ENCODE results near the gene CDCP1. TPM values are rescaled to one million over a fixed set of nuclear protein-coding genes. Genes with fewer than 3 reads are reported as not detected.
A peak's percentile ranks its signal among the peaks of the same experiment; 100 is the strongest.
"Not testable (repeated sequence)": the region's sequence is repeated elsewhere in the genome, so short reads cannot be mapped to it uniquely, and the experiment has no call there.

The CDCP1 gene
- total and polyA plus RNA-seq, 7 donors = 0.01 to 1.4 (median 0.27) TPM

DNA sequence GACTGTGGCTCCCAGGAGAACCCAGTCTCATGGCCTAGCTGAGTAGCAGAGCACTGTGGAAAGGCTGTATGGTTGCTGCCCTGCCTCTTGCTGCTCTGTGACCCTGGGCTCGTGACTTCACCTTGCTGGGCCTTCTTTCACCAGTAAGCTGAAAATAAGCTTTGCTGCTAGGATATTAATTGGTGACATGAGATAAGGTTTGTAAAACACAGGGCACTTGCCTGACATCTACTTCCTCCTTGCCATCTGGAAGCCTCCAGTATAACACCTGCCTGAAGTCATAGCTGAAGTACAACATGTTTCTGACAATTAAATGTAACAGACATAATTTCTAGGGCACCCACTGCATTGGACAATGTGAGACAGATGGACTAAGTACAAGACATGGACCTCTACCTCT lies 66.5 kb downstream of the CDCP1 start:
- WGBS, 3 donors = 73 to 89% (median 84%) methylated on average over 1 of the region's 1 CpG
- intact Hi-C loops (cut with DNase I) = no loop called here
- Histone ChIP-seq H3K27ac (no peak overlapping the region), H3K4me3 (no peak overlapping the region), H3K36me3 (ENCODE audit: insufficient read depth in 1 of 2, low read depth in 1 of 2) (no peaks in the 10 kb centered on the region), H3K27me3 (ENCODE audit: insufficient read depth in 3 of 3, low read length in 2 of 3) (no peaks in the 10 kb centered on the region), H3K4me1 (no peaks in the 10 kb centered on the region), H3K9me3 (no peaks in the 10 kb centered on the region)
- no peak for ATAC-seq
- no peak for TF ChIP-seq CTCF (IDR thresholded peaks at IDR 0.05)
- no peak for DNase-seq

DNA sequence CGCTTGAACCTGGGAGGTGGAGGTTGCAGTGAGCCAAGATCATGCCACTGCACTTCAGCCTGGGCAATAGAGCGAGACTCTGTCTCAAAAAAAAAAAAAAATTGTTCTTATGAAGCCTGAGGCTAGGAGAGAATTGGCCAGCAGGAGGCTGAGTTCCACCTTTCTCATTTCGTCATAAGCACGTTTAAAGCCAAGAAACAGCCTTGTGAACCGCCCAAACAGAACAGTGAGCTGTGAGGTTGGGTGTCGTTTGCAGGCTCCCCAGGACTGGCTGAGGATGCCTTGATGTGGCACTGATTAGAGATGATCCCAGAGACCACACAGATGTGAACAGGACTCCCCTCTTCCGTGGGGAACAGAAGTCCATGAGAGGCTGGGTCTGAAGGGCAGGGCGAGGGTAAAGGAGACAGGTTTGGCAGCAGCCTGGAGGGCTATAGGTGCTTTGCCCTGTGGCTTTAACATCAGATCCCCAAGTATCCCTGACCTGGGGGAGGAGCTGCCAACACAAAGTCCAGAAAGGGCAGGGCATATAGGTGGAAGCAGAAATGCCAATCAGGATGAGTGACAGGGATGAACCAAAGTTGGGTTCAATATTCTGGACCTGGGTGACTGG lies 67.2 kb downstream of the CDCP1 start:
- ATAC-seq = peak in 1 of 4 donors; percentile 22

GRCh38 chr3:45078256-45078655 lies 67.9 kb downstream of the CDCP1 start:
- H3K36me3 ChIP-seq (ENCODE audit: insufficient read depth in 1 of 2, low read depth in 1 of 2); H3K4me3 ChIP-seq; ATAC-seq; intact Hi-C loops (cut with DNase I); H3K27ac ChIP-seq; DNase-seq; H3K9me3 ChIP-seq; H3K27me3 ChIP-seq (ENCODE audit: insufficient read depth in 3 of 3, low read length in 2 of 3); H3K4me1 ChIP-seq: not testable (repeated sequence)
- WGBS, 3 donors = 40 to 91% (median 41%) methylated on average over 1 of the region's 1 CpG

More for the DNA sequence above, 67.2 kb downstream of the CDCP1 start:
- TF ChIP-seq CTCF (IDR thresholded peaks at IDR 0.05) = no peak
- H3K4me1 ChIP-seq = no peaks in the 10 kb centered on the region
- no peak overlapping the region for H3K27ac ChIP-seq
- DNase-seq = no peak
- no peaks in the 10 kb centered on the region for H3K36me3 ChIP-seq (ENCODE audit: insufficient read depth in 1 of 2, low read depth in 1 of 2)
- intact Hi-C loops (cut with DNase I) = no loop called here
- H3K4me3 ChIP-seq = no peak overlapping the region
- WGBS, 3 donors = 69 to 82% (median 79%) methylated on average over 7 to 8 of the region's 8 CpGs
- H3K27me3 ChIP-seq (ENCODE audit: insufficient read depth in 3 of 3, low read length in 2 of 3) = no peaks in the 10 kb centered on the region
- H3K9me3 ChIP-seq = no peaks in the 10 kb centered on the region

DNA sequence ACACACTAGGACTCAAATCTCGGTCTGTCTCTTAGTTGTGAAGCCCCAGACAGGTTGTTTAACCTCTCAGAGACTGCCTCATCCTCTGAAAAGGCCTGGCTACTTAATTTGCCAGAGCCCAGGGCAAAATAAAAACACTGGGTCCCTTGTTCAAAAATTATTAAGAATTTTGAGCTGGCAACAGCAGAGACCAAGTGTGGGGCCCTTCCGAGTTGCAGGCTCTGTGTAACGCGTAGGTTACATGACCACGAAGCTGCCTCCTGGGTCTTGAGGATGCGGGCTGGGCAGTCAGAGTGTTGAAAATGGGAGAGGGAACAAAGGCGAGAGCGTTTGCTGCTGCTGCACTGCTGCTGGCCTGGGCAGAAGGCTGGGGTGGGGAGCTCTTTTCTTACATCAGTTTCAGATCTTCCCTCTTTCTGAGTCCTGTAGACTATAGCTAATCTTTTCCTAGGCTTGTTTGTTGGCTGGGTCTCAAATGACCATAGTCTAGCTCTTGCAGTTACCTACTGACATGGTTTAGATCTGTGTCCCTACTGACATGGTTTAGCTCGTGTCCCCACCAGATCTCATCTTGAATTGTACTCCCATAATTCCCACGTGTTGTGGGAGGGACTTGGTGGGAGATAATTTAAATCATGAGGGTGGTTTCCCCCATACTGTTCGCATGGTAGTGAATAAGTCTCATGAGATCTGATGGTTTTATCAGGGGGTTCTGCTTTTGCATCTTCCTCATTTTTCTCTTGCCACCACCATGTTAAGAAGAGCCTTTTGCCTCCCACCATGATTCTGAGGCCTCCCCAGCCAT lies 70.2 kb downstream of the CDCP1 start:
- intact Hi-C loops (cut with DNase I) = no loop called here
- no peaks in the 10 kb centered on the region for H3K27me3 ChIP-seq (ENCODE audit: insufficient read depth in 3 of 3, low read length in 2 of 3)

More for the DNA sequence above, 70.2 kb downstream of the CDCP1 start:
- Histone ChIP-seq H3K27ac (no peak overlapping the region), H3K4me1 (no peaks in the 10 kb centered on the region), H3K36me3 (ENCODE audit: insufficient read depth in 1 of 2, low read depth in 1 of 2) (no peaks in the 10 kb centered on the region), H3K9me3 (no peaks in the 10 kb centered on the region), H3K4me3 (no peak overlapping the region)
- ATAC-seq (no peak), DNase-seq (no peak)
- no peak for TF ChIP-seq CTCF (IDR thresholded peaks at IDR 0.05)
- 78 to 80% (median 79%) methylated on average over 11 of the region's 11 CpGs for WGBS, 3 donors

Data from psoas muscle (tissue), 8 donors.